Loucy (cell line): ENCODE measurements around the gene PLEKHG4B.

ENCODE experiments used
- EZH2phosphoT487 ChIP-seq: fragments of 200-600 bp; IDR thresholded peaks from 2 replicates; pipeline ENCODE4 v1.6.1; 2018; ENCODE audit warnings: antibody characterized with exemption, mild to moderate bottlenecking, moderate library complexity, borderline replicate concordance
- TF ChIP-seq, protein P1 (sequence below): fragments of 200-600 bp; sonication (generic); conservative IDR thresholded peaks from 2 replicates; pipeline ENCODE4 v1.5.1; 2014; ENCODE audit warnings: mild to moderate bottlenecking, antibody characterized with exemption, low read length

DNA sequence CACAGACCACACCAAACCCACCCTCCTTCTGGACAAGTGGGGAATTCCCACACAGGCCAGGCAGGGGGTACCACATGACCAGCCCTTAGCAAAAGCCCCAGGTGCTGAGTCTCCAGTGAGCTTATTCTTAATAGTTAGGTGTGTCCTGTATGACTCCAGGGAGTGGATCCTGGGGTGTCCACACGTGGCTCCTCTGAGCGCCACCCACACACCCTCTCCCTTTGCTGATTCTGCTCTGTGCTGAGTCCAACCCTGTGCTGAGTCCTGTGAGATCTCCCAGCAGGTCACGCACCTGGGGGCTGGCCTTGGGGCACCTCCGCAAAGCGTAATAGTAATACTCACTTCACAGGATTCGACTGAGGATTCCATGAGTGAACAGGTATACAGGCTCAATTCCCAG lies 112.0 kb downstream of the PLEKHG4B start:
- TF ChIP-seq, protein P1, sequence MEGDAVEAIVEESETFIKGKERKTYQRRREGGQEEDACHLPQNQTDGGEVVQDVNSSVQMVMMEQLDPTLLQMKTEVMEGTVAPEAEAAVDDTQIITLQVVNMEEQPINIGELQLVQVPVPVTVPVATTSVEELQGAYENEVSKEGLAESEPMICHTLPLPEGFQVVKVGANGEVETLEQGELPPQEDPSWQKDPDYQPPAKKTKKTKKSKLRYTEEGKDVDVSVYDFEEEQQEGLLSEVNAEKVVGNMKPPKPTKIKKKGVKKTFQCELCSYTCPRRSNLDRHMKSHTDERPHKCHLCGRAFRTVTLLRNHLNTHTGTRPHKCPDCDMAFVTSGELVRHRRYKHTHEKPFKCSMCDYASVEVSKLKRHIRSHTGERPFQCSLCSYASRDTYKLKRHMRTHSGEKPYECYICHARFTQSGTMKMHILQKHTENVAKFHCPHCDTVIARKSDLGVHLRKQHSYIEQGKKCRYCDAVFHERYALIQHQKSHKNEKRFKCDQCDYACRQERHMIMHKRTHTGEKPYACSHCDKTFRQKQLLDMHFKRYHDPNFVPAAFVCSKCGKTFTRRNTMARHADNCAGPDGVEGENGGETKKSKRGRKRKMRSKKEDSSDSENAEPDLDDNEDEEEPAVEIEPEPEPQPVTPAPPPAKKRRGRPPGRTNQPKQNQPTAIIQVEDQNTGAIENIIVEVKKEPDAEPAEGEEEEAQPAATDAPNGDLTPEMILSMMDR, result no peak
- TF ChIP-seq EZH2phosphoT487, result no peak
